ENCODE measurements around the gene SLC35E4.

SLC35E4 gene

GRCh38 chr22:30643055-30643875, 7.7 kb downstream of the SLC35E4 start:
- POLR2A ChIA-PET, result interaction anchor here (1.0 kb wide), 1 partner anchor 8 kb away, joined by 4 read pairs; the partner anchor contains the start of gene SLC35E4
- CTCF ChIA-PET, result interaction anchor here (0.9 to 4.0 kb wide), 5 partner anchors 9 to 120 kb away, joined by 3 to 37 read pairs (median 5); partner anchors contain the start of gene SLC35E4
- H3K4me3 ChIP-seq (ENCODE audit: low read depth, low read length), result no peak overlapping the region
- no peak for TF ChIP-seq CTCF (IDR thresholded peaks at IDR 0.05; ENCODE audit: insufficient read depth, low read length, missing control alignments)
- DNase-seq (ENCODE audit: low read depth, low spot score), result no peak

- no peak overlapping the region for H3K4me3 ChIP-seq (ENCODE audit: low read depth, low read length)
- TF ChIP-seq CTCF (IDR thresholded peaks at IDR 0.05; ENCODE audit: insufficient read depth, low read length, missing control alignments), result no peak
- ChIA-PET POLR2A (no interaction called here), CTCF (interaction anchor here (1.0 to 1.5 kb wide), 4 partner anchors 9 to 108 kb away, joined by 3 to 10 read pairs (median 6); partner anchors contain the start of gene SLC35E4)
- no peak for DNase-seq (ENCODE audit: low read depth, low spot score)
Measured at GRCh38 chr22:30646518-30647160, 11.1 kb downstream of the SLC35E4 start.

GRCh38 chr22:30647536-30647935, 12.0 kb downstream of the SLC35E4 start:
- DNase-seq (ENCODE audit: low read depth, low spot score), result no peak
- ChIA-PET POLR2A (no interaction called here), CTCF (interaction anchor here (5.3 kb wide), 1 partner anchor 13 kb away, joined by 26 read pairs; no protein-coding TSS in a partner anchor)
- TF ChIP-seq CTCF (IDR thresholded peaks at IDR 0.05; ENCODE audit: insufficient read depth, low read length, missing control alignments), result no peak
- no peak overlapping the region for H3K4me3 ChIP-seq (ENCODE audit: low read depth, low read length)

GRCh38 chr22:30648825-30649224, 13.2 kb downstream of the SLC35E4 start:
- no peak overlapping the region for H3K4me3 ChIP-seq (ENCODE audit: low read depth, low read length)
- TF ChIP-seq CTCF (IDR thresholded peaks at IDR 0.05; ENCODE audit: insufficient read depth, low read length, missing control alignments), result no peak
- CTCF ChIA-PET, result interaction anchor here (1.1 to 5.3 kb wide), 3 partner anchors 12 to 106 kb away, joined by 3 to 26 read pairs (median 4); no protein-coding TSS in a partner anchor
- no peak for DNase-seq (ENCODE audit: low read depth, low spot score)
- POLR2A ChIA-PET, result no interaction called here

GRCh38 chr22:30649430-30650007, 13.9 kb downstream of the SLC35E4 start:
- ChIA-PET CTCF (interaction anchor here (1.1 to 5.3 kb wide), 3 partner anchors 11 to 105 kb away, joined by 3 to 26 read pairs (median 4); no protein-coding TSS in a partner anchor), POLR2A (no interaction called here)
- H3K4me3 ChIP-seq (ENCODE audit: low read depth, low read length), result no peak overlapping the region
- DNase-seq (ENCODE audit: low read depth, low spot score), result no peak
- TF ChIP-seq CTCF (IDR thresholded peaks at IDR 0.05; ENCODE audit: insufficient read depth, low read length, missing control alignments), result no peak

All from AG04449 (cell line).